ENCODE data around the gene JAKMIP1.

- TF ChIP-seq POLR2A (IDR thresholded peaks at IDR 0.05; ENCODE audit: low read length) (no peak), GATA1 (IDR thresholded peaks at IDR 0.05; ENCODE audit: low read depth, low read length) (no peak)
Observed at GRCh38 chr4:6137027-6137746, 63.2 kb downstream of the JAKMIP1 start.

Measured in erythroblast (primary cell).